Stimulated activated CD4-positive, alpha-beta T cell treated with anti-CD3 and anti-CD28 coated beads, TNF-alpha, amount 100 ng/mL, for 48 hours (primary cell): ENCODE measurements around the gene SLC30A7.
"Not testable (repeated sequence)": the region's sequence is repeated elsewhere in the genome, so short reads cannot be mapped to it uniquely, and the experiment has no call there.

ENCODE experiments used
- DNase-seq, 3 donors: peaks; one replicate each; pipeline ENCODE4 v3.0.0-alpha.2; 2020; ENCODE audit warnings: low read depth in 3 of 3

SLC30A7 gene

GRCh38 chr1:100895540-100896480 lies at the start of gene SLC30A7:
SLC30A7 (plus strand) TSS chr1:100896090; CDS start chr1:100896263, 173 bp downstream.
- peak; percentile 93 to 96 (median 94) for DNase-seq

GRCh38 chr1:100847361-100848082 lies 48.4 kb upstream of the SLC30A7 start:
- no peak for DNase-seq

GRCh38 chr1:100851726-100852125 lies 44.2 kb upstream of the SLC30A7 start:
- no peak for DNase-seq

- no peak for DNase-seq
Observed at GRCh38 chr1:100852976-100853375, 42.9 kb upstream of the SLC30A7 start.

GRCh38 chr1:100855116-100855515 lies 40.8 kb upstream of the SLC30A7 start:
- DNase-seq = not testable (repeated sequence)

GRCh38 chr1:100860397-100860991 lies 35.4 kb upstream of the SLC30A7 start:
- no peak for DNase-seq

- DNase-seq = no peak
Observed at GRCh38 chr1:100861379-100861778, 34.5 kb upstream of the SLC30A7 start.

GRCh38 chr1:100862591-100862990 lies 33.3 kb upstream of the SLC30A7 start:
- DNase-seq = no peak

GRCh38 chr1:100866041-100866900 lies 29.6 kb upstream of the SLC30A7 start:
- DNase-seq = no peak

- DNase-seq = no peak
Observed at GRCh38 chr1:100866901-100867206, 29.0 kb upstream of the SLC30A7 start.

GRCh38 chr1:100868364-100868995 lies 27.4 kb upstream of the SLC30A7 start:
- DNase-seq = no peak

- no peak for DNase-seq
Observed at GRCh38 chr1:100869996-100870395, 25.9 kb upstream of the SLC30A7 start.

GRCh38 chr1:100874433-100874832 lies 21.5 kb upstream of the SLC30A7 start:
- DNase-seq = no peak

- DNase-seq = no peak
Observed at GRCh38 chr1:100875228-100875627, 20.7 kb upstream of the SLC30A7 start.

GRCh38 chr1:100876291-100876690 lies 19.6 kb upstream of the SLC30A7 start:
- no peak for DNase-seq

- no peak for DNase-seq
Observed at GRCh38 chr1:100879422-100879821, 16.5 kb upstream of the SLC30A7 start.

- DNase-seq = no peak
Observed at GRCh38 chr1:100881687-100882086, 14.2 kb upstream of the SLC30A7 start.

GRCh38 chr1:100882698-100883097 lies 13.2 kb upstream of the SLC30A7 start:
- no peak for DNase-seq

GRCh38 chr1:100883963-100884362 lies 11.9 kb upstream of the SLC30A7 start:
- DNase-seq = no peak

- not testable (repeated sequence) for DNase-seq
Observed at GRCh38 chr1:100889007-100889406, 6.9 kb upstream of the SLC30A7 start.

GRCh38 chr1:100889869-100890482 lies 5.9 kb upstream of the SLC30A7 start:
- DNase-seq = not testable (repeated sequence)
